ENCODE measurements around the gene ZCCHC10.

GRCh38 chr5:133035224-133035623, 8.9 kb upstream of the ZCCHC10 start:
- TF ChIP-seq ELF4 (CRISPR knock-in tag; IDR thresholded peaks at IDR 0.05) = no peak
- no peak for TF ChIP-seq RFX1 (IDR thresholded peaks at IDR 0.05)
- TF ChIP-seq E2F5 (CRISPR knock-in tag; IDR thresholded peaks at IDR 0.05) = no peak
- TF ChIP-seq, protein P1, sequence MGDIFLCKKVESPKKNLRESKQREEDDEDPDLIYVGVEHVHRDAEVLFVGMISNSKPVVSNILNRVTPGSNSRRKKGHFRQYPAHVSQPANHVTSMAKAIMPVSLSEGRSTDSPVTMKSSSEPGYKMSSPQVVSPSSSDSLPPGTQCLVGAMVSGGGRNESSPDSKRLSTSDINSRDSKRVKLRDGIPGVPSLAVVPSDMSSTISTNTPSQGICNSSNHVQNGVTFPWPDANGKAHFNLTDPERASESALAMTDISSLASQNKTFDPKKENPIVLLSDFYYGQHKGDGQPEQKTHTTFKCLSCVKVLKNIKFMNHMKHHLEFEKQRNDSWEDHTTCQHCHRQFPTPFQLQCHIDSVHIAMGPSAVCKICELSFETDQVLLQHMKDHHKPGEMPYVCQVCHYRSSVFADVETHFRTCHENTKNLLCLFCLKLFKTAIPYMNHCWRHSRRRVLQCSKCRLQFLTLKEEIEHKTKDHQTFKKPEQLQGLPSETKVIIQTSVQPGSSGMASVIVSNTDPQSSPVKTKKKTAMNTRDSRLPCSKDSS (IDR thresholded peaks at IDR 0.05; ENCODE audit: low read depth, partially characterized antibody) = no peak
- no peak for TF ChIP-seq NFXL1 (CRISPR knock-in tag; IDR thresholded peaks at IDR 0.05)
- TF ChIP-seq SUPT5H (IDR thresholded peaks at IDR 0.05) = no peak
- no peak for TF ChIP-seq MECOM (CRISPR knock-in tag; IDR thresholded peaks at IDR 0.05)
- TF ChIP-seq GABPA (tag; conservative IDR thresholded peaks at IDR 0.05; ENCODE audit: low read depth) = no peak
- TF ChIP-seq POLR2A (conservative IDR thresholded peaks at IDR 0.05) = no peak
- no peak for TF ChIP-seq MAFK (IDR thresholded peaks at IDR 0.05; ENCODE audit: low read length)
- no peak for TF ChIP-seq ZNF766 (CRISPR knock-in tag; conservative IDR thresholded peaks at IDR 0.05)
- TF ChIP-seq ZNF324 (CRISPR knock-in tag; IDR thresholded peaks at IDR 0.05) = no peak
- no peak for TF ChIP-seq RNF2 (IDR thresholded peaks at IDR 0.05)
- no peak for TF ChIP-seq KDM4B (IDR thresholded peaks at IDR 0.05; ENCODE audit: borderline replicate concordance in 2 of 2, low read depth in 1 of 2)
